Activated CD4-positive, alpha-beta memory T cell treated with anti-CD3 and anti-CD28 coated beads for 36 hours (primary cell): ENCODE results near the gene NEU2. TPM values are rescaled to one million over a fixed set of nuclear protein-coding genes. Genes with fewer than 3 reads are reported as not detected.
"Not testable (repeated sequence)": the region's sequence is repeated elsewhere in the genome, so short reads cannot be mapped to it uniquely, and the experiment has no call there.

ENCODE experiments used
- CTCF ChIA-PET: fragments of 350-600 bp; sonication (Branson Sonifier 250); formaldehyde crosslinking; loops from one replicate; lab custom pipeline; 2021; ENCODE audit warnings: antibody characterized with exemption, inconsistent platforms; lab: Charles Lee
- POLR2A ChIA-PET: fragments of 350-600 bp; sonication (Branson Sonifier 250); formaldehyde crosslinking; loops from one replicate; lab custom pipeline; 2021; ENCODE audit warnings: antibody characterized with exemption; lab: Charles Lee
- DNase-seq: peaks from one replicate; pipeline ENCODE4 v3.0.0-alpha.2; 2020
- H3K27ac Mint-ChIP-seq: one replicate; pipeline ENCODE4 v1.8.0; 2021; ENCODE audit warnings: mixed read lengths
- H3K27me3 Mint-ChIP-seq: one replicate; pipeline ENCODE4 v1.8.0; 2021; ENCODE audit warnings: mixed read lengths
- H3K36me3 Mint-ChIP-seq: one replicate; pipeline ENCODE4 v1.8.0; 2021; ENCODE audit warnings: mixed read lengths
- H3K4me1 Mint-ChIP-seq: one replicate; pipeline ENCODE4 v1.8.0; 2021; ENCODE audit warnings: low read depth, mixed read lengths
- H3K4me3 Mint-ChIP-seq: one replicate; pipeline ENCODE4 v1.8.0; 2021; ENCODE audit warnings: mild to moderate bottlenecking, mixed read lengths
- H3K9me3 Mint-ChIP-seq: one replicate; pipeline ENCODE4 v1.8.0; 2021; ENCODE audit warnings: mixed read lengths
- intact Hi-C: fragments of 100-400 bp; cut with micrococcal nuclease; formaldehyde crosslinking; loops from one replicate; pipeline ENCODE4 v1.15.1; 2023
- total RNA-seq, 2 experiments: library from RNA; stranded (reverse); gene quantifications; one replicate each; pipeline ENCODE4 v1.2.3, GENCODE V29; 2021

NEU2 gene
- total RNA-seq, 2 experiments from 2014 or later, result not detected

DNA sequence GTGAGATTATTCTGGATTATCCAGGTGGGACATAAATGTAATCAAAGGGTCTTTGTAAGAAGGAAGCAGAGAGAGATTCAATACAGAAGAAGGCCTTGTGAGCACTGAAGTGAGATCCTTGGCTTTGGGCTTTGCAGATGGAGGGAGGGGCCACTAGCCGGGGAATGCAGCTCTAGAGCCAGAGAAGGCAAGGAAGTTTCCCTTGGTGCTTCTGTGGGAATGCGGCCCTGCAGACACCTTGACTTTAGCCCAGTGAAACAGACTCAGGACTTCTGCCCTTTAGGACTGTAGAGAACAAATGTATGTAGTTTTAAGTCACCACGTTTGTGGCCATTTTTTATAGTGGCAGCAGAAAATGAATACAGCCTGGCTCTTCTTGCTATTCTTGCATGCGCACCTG lies 8.1 kb downstream of the NEU2 start:
- Mint-ChIP-seq H3K4me3 (no peak overlapping the region), H3K9me3 (no peaks in the 10 kb centered on the region), H3K36me3 (no peaks in the 10 kb centered on the region), H3K27me3 (peaks cover 5% of the 10 kb centered on the region), H3K27ac (no peak overlapping the region), H3K4me1 (no peaks in the 10 kb centered on the region)
- intact Hi-C loops, result no loop called here
- ChIA-PET POLR2A (no interaction called here), CTCF (no interaction called here)
- DNase-seq, result no peak

DNA sequence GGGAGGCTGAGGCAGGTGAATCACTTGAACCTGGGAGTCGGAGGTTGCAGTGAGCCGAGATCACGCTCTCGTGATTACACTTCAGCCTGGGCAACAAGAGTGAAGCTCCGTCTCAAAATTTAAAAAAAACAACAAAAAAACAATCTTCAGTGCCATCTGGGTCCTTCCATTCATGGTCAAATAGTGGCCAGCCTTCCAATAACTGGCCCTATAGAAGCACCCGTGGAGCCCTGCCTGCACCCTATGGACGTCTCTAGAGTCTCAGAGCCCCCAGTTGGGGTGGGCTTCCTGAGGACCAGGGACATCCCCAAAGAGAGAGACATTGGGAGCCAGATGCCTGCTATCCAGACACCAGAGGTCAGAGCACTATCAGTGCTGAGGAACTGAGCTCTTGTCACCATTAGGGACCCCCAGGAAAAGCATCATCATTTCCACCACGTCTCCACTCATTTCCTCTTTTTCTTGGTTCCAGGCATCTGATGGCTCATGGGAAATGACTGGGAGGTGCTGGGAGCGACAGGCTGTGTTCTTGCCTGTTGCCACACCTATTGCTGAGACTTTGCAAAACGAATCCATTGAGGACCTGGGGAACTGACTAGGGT lies 9.4 kb downstream of the NEU2 start:
- Mint-ChIP-seq H3K36me3 (no peaks in the 10 kb centered on the region), H3K9me3 (no peaks in the 10 kb centered on the region), H3K27me3 (peaks cover 5% of the 10 kb centered on the region), H3K27ac (no peak overlapping the region), H3K4me1 (no peaks in the 10 kb centered on the region), H3K4me3 (no peak overlapping the region)
- intact Hi-C loops, result no loop called here
- CTCF ChIA-PET, result interaction anchor here (1.2 kb wide), 1 partner anchor 13 kb away, joined by 6 read pairs; no protein-coding TSS in a partner anchor
- POLR2A ChIA-PET, result no interaction called here
- no peak for DNase-seq

DNA sequence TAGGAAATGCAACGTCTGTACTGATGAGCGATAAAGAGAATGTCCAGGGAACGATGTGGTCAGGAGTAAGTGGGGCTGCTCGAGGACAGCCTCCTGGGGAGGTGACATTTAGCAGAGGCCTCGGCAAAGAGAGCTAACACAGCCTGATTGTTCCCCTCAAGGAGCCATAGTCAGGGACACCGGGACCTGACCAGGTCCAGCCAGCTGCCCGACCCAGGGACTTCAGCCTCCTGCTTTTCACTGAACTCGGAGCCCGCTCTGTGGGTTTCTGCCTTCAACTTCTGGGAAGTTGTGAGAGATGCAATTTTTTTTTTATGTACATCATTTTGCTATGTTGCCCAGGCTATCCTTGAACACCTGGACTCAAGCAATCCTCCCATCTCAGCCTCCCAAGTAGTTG lies 10.1 kb downstream of the NEU2 start:
- peaks cover 5% of the 10 kb centered on the region for H3K27me3 Mint-ChIP-seq
- intact Hi-C loops, result no loop called here
- no peaks in the 10 kb centered on the region for H3K36me3 Mint-ChIP-seq
- ChIA-PET CTCF (interaction anchor here (0.6 kb wide), 1 partner anchor 11 kb away, joined by 3 read pairs; no protein-coding TSS in a partner anchor), POLR2A (no interaction called here)
- H3K9me3 Mint-ChIP-seq, result no peaks in the 10 kb centered on the region
- no peak overlapping the region for H3K27ac Mint-ChIP-seq
- no peak for DNase-seq
- no peaks in the 10 kb centered on the region for H3K4me1 Mint-ChIP-seq
- H3K4me3 Mint-ChIP-seq, result no peak overlapping the region

DNA sequence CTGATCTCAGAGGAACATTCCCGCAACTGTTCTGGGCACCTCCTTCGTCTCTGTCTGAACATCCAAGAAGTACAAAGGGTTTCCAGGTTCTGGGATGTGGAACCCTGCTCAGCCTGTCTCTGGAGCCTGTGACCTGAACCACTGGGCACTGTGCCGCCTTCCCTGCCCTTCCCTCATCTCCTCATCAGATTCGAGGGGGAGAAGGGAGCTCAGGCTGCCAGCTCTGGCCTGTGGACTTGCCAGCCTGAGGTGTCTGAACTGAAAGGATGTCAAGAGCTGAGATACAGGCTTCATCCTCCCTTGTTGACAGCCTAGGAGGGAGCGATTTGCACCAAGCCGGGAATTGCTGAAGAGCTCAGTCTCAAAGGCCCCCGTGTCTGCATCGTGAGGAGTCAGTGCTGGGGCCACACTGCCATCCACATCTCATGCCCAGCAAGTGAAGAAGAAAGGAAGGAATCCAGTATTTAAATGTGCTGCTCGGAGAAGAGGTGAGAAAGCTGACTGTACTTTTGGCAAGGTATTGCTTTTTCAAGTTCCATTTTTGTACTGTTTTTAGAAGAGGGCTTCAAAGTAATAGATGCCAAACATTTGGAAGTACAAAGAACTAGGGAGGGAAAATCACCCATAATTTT lies 12.6 kb downstream of the NEU2 start:
- no peak overlapping the region for H3K27ac Mint-ChIP-seq
- DNase-seq, result no peak
- CTCF ChIA-PET, result interaction anchor here (2.8 kb wide), 1 partner anchor 9 kb away, joined by 19 read pairs; no protein-coding TSS in a partner anchor
- H3K4me3 Mint-ChIP-seq, result no peak overlapping the region
- H3K27me3 Mint-ChIP-seq, result peaks cover 5% of the 10 kb centered on the region
- no peaks in the 10 kb centered on the region for H3K9me3 Mint-ChIP-seq
- intact Hi-C loops, result no loop called here
- POLR2A ChIA-PET, result no interaction called here
- no peaks in the 10 kb centered on the region for H3K36me3 Mint-ChIP-seq
- no peaks in the 10 kb centered on the region for H3K4me1 Mint-ChIP-seq

DNA sequence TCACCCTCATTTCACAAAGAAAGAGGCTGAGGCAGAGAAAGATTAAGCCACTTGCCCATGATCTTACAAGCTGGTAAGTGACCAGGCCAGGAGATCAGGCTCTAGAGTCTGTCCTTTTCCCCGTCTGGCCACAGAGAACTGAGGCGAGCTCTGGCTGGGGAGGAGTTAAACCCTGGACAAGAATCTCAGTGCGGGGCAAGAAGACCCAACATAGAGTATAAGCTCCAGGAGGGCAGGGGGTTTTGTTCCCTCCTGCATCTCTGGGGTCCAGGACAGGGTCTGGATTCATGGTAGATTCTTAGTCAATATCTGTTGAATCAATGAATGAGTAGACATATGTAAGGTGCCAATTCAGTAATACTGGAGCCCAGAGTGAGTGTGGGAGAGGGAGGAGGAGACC lies 14.7 kb downstream of the NEU2 start:
- DNase-seq, result no peak
- H3K4me1 Mint-ChIP-seq, result no peaks in the 10 kb centered on the region
- H3K27ac Mint-ChIP-seq, result no peak overlapping the region
- H3K27me3 Mint-ChIP-seq, result peaks cover 2% of the 10 kb centered on the region
- H3K36me3 Mint-ChIP-seq, result no peaks in the 10 kb centered on the region
- POLR2A ChIA-PET, result no interaction called here
- H3K4me3 Mint-ChIP-seq, result no peak overlapping the region
- intact Hi-C loops, result no loop called here
- no peaks in the 10 kb centered on the region for H3K9me3 Mint-ChIP-seq
- CTCF ChIA-PET, result no interaction called here

DNA sequence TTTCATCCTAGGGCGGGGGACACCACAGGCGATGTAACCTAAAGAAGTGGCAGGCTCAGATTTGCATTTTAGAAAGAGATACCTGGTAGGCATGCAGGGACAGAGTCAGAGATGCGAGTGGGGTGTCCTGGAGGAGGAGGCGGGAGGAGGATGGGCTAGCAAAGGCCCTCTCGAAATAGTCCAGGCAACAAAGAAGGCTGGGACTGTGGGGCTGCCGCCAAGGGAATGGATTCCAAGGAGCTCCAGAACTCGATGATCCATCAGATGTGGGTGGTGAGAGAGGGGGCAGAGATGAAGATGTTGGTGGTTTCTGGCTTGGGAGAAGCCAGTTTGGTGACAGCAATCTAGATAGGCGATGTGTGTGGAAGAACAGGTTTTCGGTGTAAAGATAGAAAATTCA lies 15.2 kb downstream of the NEU2 start:
- Mint-ChIP-seq H3K9me3 (no peaks in the 10 kb centered on the region), H3K36me3 (no peaks in the 10 kb centered on the region), H3K27me3 (no peaks in the 10 kb centered on the region), H3K4me3 (no peak overlapping the region), H3K4me1 (no peaks in the 10 kb centered on the region), H3K27ac (no peak overlapping the region)
- no peak for DNase-seq
- ChIA-PET POLR2A (no interaction called here), CTCF (no interaction called here)
- intact Hi-C loops, result no loop called here

DNA sequence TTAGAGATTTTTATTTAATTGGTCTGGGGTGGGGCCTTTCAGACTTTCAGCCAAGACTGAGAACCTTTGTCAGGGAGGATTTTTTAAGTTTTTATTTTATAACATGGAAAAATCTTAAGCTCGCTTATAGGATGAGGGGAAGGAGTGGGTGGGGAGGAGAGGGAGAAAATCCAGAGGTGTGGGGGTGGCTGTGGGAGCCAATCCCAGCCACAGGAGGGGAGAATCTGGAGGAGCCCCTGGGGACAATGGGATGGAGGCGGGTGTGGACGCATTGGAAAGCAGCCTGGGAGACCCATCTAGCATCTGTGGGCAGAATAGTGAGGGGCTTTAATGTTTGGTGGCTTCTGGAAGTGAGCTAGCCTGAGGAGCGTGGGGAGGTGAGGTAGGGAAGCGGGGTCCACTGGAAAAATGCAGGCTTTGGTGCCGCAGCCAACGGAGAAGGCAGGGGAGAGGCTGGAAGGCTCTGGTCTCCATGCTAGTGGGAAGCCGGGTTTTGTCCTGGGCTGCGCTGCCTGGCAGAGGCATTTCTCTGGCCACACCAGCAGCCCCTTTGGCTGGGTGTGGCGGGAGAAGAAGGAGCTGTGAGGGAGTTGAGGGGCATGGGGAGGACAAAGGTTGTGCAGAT lies 16.2 kb downstream of the NEU2 start:
- DNase-seq, result no peak
- Mint-ChIP-seq H3K27me3 (no peaks in the 10 kb centered on the region), H3K27ac (no peak overlapping the region), H3K4me3 (no peak overlapping the region), H3K4me1 (peaks cover under 1% of the 10 kb centered on the region), H3K36me3 (no peaks in the 10 kb centered on the region), H3K9me3 (no peaks in the 10 kb centered on the region)
- intact Hi-C loops, result no loop called here
- ChIA-PET CTCF (interaction anchor here (1.7 kb wide), 1 partner anchor 12 kb away, joined by 7 read pairs; the partner anchor contains the start of gene INPP5D), POLR2A (no interaction called here)

DNA sequence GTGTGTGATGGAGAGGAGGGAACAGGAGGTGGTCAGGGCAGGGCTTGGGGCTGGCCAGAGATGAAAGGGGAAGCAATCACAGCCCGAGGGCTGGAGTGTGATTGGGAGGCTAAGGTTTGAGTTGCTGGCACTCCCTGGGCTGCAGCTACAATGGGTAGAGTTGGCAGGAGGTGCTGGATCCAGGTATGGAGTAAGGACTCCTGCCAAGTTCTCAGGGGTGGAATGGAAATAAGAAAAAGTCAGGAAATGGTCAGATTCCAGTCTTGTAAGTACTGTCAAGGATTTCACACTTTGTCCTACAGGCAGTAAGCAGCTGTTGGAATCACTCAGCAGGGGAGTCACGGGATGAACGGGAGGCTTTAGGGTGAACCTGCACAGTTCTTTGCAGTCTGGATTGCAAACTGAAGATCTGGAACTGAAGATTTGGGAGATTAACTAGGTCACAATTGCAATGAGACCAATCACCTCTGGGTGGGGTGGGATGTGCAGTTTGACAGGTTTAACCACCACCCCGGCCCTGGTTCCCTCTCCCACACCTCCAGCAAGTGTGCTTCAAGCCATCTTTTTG lies 16.8 kb downstream of the NEU2 start:
- Mint-ChIP-seq H3K4me1 (peaks cover 6% of the 10 kb centered on the region), H3K27ac (no peak overlapping the region), H3K27me3 (peaks cover 2% of the 10 kb centered on the region), H3K4me3 (no peak overlapping the region), H3K9me3 (no peaks in the 10 kb centered on the region), H3K36me3 (no peaks in the 10 kb centered on the region)
- POLR2A ChIA-PET, result no interaction called here
- peak; percentile 22 for DNase-seq
- CTCF ChIA-PET, result interaction anchor here (0.7 to 1.7 kb wide), 2 partner anchors 11 to 196 kb away, joined by 3 to 7 read pairs; partner anchors contain the start of gene INPP5D
- intact Hi-C loops, result no loop called here

DNA sequence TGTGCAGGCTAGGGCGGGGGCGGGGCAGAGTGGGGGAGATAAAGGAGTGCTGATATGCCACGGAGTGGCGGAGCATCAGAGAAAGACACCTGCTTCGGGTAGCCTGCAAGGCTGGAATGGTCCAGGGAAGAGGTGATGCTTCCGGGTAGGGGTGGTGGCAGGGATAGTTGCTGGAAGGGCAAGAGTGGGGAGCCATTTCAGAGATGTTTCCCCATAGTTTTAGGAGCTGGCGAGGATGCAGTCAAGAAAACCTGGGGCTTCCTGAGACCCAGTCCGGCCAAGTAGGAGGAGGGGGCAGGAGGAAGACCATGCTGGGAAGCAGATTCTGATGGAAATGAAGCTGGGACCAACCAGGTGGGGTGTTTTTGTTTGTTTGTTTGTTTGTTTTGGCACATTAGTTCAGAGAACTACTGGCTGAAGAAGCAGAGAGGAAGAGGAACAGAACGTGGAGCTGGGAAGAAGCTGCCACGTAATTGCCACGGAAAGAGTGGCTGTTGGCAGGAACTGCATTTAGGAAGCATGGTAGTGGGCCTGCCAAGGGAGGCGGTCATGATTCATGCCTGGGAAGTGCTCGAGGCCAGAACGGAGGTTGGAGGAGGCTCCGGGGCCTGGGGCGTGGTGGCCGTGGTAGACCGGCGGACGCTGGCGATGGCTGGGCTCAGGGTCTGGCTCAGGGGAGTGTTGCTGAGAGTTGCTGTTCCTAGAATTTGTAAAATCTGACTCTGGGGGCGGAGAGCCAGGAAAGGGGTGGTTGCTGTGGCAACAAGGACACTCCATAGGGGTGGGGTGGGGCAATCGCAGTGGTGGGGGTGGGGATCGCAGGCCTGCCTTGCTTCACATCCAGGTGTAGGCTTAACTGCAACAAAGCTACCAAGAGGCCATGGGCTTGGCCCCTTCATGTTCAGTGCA lies 19.0 kb downstream of the NEU2 start:
- POLR2A ChIA-PET, result no interaction called here
- H3K27ac Mint-ChIP-seq, result no peak overlapping the region
- intact Hi-C loops, result no loop called here
- no peak overlapping the region for H3K4me3 Mint-ChIP-seq
- no peak for DNase-seq
- CTCF ChIA-PET, result interaction anchor here (1.3 to 3.9 kb wide), 3 partner anchors 16 to 198 kb away, joined by 3 to 37 read pairs (median 13); no protein-coding TSS in a partner anchor
- peaks cover 7% of the 10 kb centered on the region for H3K4me1 Mint-ChIP-seq
- H3K27me3 Mint-ChIP-seq, result peaks cover 2% of the 10 kb centered on the region
- no peaks in the 10 kb centered on the region for H3K9me3 Mint-ChIP-seq
- no peaks in the 10 kb centered on the region for H3K36me3 Mint-ChIP-seq

DNA sequence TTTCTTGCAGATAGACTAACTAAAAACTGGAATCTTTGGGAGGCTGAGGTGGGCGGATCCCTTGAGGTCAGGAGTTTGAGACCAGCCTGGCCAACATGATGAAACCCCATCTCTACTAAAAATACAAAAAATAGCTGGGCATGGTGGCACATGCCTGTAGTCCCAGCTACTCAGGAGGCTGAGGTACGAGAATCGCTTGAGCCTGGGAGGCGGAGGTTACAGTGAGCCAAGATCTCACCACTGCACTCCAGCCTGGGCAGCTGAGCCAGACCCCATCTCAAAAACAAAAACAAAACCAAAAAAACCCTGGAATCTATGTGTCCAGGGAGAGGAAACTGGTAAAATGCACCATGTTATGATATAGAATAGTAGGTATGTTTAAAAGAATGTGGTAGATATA lies 20.0 kb downstream of the NEU2 start:
- DNase-seq, H3K9me3 Mint-ChIP-seq, POLR2A ChIA-PET, H3K4me1 Mint-ChIP-seq, H3K27me3 Mint-ChIP-seq, H3K27ac Mint-ChIP-seq, H3K36me3 Mint-ChIP-seq, intact Hi-C loops, H3K4me3 Mint-ChIP-seq: not testable (repeated sequence)
- CTCF ChIA-PET, result interaction anchor here (0.7 to 3.9 kb wide), 10 partner anchors 17 to 233 kb away, joined by 3 to 37 read pairs (median 9); no protein-coding TSS in a partner anchor

DNA sequence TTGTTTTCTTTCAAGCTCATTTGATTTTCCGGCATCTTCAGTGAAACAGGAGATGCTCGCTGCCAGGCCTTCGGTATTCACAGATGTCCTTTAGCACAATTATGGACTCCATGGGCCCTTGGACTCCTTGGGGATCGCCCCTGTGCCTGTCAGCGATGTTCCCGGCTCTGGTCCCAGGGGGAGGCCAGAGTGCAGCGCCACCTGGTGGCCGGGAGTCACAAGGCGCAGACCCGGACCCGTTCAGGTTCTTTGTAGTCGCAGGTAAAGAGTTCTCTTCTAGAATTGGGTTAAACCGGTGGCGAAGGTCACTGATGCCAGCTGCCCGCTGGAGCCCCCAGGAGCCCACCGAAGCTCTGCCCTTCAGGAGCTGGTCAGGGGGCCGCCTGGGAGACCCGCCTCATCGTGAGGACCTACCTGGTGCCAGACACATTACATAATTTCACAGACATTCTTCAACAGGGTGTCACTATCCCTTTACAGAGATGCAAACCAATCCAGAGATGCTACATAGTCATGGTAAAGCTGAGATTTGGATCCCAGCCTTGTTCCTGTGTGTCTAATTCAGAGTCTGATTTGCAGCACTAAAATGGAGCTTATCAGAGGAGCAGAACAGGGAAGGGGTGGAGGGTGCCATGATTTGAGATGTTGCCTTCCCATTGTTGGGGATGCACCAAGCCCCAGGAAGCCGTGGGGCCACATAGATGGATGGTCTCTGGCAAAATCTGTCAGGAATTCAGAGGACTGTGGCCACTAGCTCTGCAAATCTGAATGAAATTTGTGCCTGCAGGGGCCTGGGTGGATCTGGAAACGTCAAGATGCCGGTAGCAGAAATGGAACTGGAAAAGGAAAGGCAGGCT lies 21.7 kb downstream of the NEU2 start:
- no peak overlapping the region for H3K4me3 Mint-ChIP-seq

More for the DNA sequence above, 21.7 kb downstream of the NEU2 start:
- Mint-ChIP-seq H3K27me3 (peaks cover 2% of the 10 kb centered on the region), H3K36me3 (no peaks in the 10 kb centered on the region), H3K27ac (no peak overlapping the region), H3K9me3 (no peaks in the 10 kb centered on the region), H3K4me1 (peaks cover 7% of the 10 kb centered on the region)
- peak; percentile 83 for DNase-seq
- CTCF ChIA-PET, result interaction anchor here (0.6 to 3.9 kb wide), 60 partner anchors 8 to 415 kb away, joined by 3 to 37 read pairs (median 4); partner anchors contain the start of genes NEU2 and NGEF
- POLR2A ChIA-PET, result interaction anchor here (0.5 to 0.6 kb wide), 2 partner anchors 20 to 1184 kb away, joined by 3 to 4 read pairs; no protein-coding TSS in a partner anchor
- intact Hi-C loops, result no loop called here
